Keratinocyte (primary cell): ENCODE measurements around the gene RHAG.

Source experiments
- EZH2 ChIP-seq: IDR thresholded peaks from one replicate; pipeline ENCODE4 v1.6.1; 2012; ENCODE audit warnings: inconsistent platforms, mild to moderate bottlenecking, low read length, moderate library complexity
- TF ChIP-seq, protein P1 (sequence below), 3 experiments: IDR thresholded peaks in 1 of 3; conservative IDR thresholded peaks in 1 of 3; optimal IDR thresholded peaks in 1 of 3; 2 replicates in 2 of 3; 3 replicates in 1 of 3; pipeline versions ENCODE3 to v1.5.1; 2011; ENCODE audit warnings: low read length in 3 of 3, mild to moderate bottlenecking in 3 of 3, moderate library complexity in 2 of 3, control low read depth in 1 of 3, inconsistent platforms in 1 of 3; ENCODE audit not compliant: insufficient read depth in 2 of 3; ENCODE audit errors: extremely low read depth in 1 of 3

DNA sequence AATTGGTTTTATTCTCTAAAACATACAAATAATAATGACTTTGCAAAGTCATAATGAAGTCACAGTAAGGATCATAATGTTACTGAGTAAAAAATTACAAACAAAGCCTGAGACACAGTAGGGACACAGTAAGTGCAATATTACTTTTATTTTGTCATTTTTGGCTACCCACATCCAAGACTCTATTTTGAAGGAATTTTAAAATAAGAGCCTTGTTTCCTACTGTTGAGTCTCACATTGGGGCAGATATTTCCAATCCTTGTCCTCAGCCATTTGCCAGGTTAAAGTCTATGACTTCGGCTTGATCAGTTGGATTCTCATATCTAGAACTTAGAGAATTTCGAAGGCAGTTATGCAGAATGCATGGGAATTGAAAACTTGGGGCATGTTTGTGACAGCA, 10.8 kb upstream of the RHAG start:
- TF ChIP-seq, protein P1, sequence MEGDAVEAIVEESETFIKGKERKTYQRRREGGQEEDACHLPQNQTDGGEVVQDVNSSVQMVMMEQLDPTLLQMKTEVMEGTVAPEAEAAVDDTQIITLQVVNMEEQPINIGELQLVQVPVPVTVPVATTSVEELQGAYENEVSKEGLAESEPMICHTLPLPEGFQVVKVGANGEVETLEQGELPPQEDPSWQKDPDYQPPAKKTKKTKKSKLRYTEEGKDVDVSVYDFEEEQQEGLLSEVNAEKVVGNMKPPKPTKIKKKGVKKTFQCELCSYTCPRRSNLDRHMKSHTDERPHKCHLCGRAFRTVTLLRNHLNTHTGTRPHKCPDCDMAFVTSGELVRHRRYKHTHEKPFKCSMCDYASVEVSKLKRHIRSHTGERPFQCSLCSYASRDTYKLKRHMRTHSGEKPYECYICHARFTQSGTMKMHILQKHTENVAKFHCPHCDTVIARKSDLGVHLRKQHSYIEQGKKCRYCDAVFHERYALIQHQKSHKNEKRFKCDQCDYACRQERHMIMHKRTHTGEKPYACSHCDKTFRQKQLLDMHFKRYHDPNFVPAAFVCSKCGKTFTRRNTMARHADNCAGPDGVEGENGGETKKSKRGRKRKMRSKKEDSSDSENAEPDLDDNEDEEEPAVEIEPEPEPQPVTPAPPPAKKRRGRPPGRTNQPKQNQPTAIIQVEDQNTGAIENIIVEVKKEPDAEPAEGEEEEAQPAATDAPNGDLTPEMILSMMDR (optimal IDR thresholded peaks at IDR 0.05 in 1 of 3, IDR thresholded peaks at IDR 0.05 in 1 of 3, conservative IDR thresholded peaks at IDR 0.05 in 1 of 3; ENCODE audit: extremely low read depth in 1 of 3, insufficient read depth in 2 of 3, low read length in 3 of 3), result no peak
- no peak for TF ChIP-seq EZH2
